SK-N-MC (cell line): ENCODE data around the gene S100G.
"Not testable (repeated sequence)": the region's sequence is repeated elsewhere in the genome, so short reads cannot be mapped to it uniquely, and the experiment has no call there.

ENCODE experiments used
- EZH2 ChIP-seq: fragments of 200-600 bp; sonication (generic); IDR thresholded peaks from one replicate; pipeline ENCODE4 v1.6.1; 2017; ENCODE audit warnings: antibody characterized with exemption
- POLR2AphosphoS5 ChIP-seq: IDR thresholded peaks from 2 replicates; pipeline ENCODE4 v1.6.1; 2012; ENCODE audit warnings: mild to moderate bottlenecking, low read depth, low read length, borderline replicate concordance

DNA sequence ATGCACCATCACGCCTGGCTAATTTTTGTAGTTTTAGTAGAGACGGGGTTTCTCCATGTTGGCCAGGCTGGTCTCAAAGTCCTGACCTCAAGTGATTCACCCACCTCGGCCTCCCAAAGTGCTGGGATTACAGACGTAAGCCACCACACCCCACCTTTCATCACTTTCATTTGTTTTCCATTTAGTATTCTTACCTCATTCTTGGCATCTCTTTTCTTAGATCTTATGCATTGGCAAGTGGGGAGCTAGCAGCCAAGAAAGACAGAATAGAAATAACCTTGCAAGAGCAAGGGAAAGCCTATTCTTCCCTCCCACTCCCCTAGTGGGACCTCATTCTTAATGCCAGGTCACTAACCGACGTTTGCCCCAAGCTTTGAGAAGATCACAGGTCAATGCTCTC, 21.4 kb upstream of the S100G start:
- not testable (repeated sequence) for TF ChIP-seq EZH2, POLR2AphosphoS5
